HG02981 (cell line): Measurements from ENCODE around the gene GPR89B.
"Not testable (repeated sequence)": the region's sequence is repeated elsewhere in the genome, so short reads cannot be mapped to it uniquely, and the experiment has no call there.

Experiments
- ATAC-seq: cut with Tn5 transposase; IDR thresholded peaks from one replicate; pipeline ENCODE4 v1.9.1; 2021; ENCODE audit warnings: mild to moderate bottlenecking, moderate library complexity; ENCODE audit not compliant: unreplicated experiment

The GPR89B gene

DNA sequence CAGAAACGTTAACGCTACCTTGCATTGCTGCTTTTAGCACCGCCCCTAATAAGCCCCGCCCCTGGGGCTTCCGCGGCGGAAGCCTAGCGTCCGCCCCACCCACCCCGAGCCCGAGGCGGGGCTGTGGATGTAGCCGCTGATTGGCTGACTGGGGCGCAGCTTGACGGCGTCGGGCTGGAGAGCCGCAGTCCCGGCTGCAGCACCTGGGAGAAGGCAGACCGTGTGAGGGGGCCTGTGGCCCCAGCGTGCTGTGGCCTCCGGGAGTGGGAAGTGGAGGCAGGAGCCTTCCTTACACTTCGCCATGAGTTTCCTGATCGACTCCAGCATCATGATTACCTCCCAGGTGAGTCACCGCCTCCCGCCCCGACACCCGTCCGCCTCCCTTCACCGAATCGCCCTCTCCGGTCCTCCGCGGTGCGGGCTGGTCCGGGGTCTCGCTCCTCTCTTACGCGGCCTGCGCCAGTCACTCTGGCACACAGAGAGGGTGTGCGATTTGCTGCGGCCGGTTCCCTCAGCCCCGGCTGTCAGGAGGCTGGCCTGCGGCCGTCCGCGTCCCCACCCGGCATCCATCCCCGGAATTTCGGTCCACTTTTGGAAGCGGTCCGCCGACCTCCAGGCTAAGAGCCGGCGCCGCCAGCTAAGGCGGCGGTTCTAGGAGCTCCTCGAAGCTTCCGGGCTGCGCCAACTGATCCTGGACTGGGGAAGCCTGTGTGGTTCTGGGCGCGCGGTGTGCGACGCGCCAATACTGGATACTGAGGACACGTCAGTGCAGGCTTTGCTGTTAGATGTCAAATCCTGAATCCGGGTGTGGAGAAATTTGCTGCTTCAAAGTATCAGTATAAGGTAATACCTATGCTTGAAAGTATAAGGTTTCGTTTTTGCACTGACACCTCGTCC, at the start of gene GPR89B:
GPR89B (plus strand) TSS at position 185 of the 897 bp plus-strand sequence; CDS start at position 302, 117 bp downstream.
- peak; percentile 96 for ATAC-seq

DNA sequence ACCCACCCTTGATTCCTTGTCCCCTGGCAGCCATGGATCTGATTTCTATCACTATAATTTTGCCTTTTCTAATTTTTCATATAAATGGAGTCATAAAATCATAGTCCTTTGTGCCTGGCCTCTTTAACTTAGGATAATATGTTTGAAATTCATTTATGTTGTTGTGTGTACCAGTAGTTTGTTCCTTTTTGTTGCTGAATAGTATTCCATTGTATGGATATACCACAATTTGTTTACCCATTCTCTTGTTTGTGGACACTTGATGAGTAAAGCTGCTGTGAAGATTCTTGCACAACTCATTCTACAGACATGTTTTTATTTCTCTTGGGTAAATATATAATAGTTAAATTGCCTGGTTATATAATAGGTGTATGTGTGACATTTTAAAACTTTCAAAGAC, 48.3 kb upstream of the GPR89B start:
- ATAC-seq, result no peak

DNA sequence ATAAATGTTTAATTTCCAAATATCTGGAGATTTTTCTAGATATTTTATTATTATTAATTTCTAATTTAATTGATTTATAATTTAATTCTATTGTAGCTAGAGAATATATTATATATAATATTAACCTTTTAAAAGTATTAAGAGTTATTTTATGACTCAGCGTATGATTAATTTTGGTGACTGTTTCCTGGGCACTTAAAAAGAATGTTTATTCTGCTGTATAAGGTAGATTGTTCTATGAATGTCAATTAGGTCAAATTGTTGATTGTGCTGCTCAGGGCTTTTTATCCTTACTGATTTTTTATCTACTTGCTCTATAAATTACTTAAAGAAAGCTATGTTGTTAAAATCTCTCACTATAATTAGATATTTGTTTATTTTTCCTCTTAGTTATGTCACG, 45.7 kb upstream of the GPR89B start:
- no peak for ATAC-seq

DNA sequence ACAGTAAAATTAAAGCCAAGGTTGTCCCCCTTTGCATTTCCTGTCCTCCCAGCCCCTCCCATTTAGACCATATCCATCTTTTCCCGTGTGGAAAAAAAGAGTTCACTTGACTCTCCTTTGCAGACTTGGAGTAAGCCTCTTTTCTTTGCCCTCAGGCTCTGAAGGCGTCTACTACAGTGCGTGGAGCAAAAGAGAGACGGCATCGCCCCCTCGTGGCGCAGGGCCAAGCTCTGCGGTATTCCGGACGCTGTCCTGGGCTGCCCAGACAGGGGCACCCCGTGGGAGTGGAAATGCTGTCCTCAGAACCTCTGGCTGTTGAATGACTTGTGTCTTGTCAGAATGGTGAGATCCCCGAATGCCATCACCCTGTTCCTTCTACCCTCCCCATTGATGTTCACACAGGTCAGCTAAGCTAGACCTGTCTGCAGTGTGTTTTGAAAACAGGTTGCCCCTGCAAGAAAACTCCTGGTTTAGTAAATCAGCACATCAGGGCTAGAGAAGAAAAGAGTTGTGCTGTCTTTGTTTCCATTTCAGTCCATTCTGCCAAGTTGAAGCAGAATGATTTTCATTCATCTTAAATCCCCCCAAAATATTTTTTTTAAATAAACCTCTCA, 37.9 kb upstream of the GPR89B start:
- peak; percentile 64 for ATAC-seq

DNA sequence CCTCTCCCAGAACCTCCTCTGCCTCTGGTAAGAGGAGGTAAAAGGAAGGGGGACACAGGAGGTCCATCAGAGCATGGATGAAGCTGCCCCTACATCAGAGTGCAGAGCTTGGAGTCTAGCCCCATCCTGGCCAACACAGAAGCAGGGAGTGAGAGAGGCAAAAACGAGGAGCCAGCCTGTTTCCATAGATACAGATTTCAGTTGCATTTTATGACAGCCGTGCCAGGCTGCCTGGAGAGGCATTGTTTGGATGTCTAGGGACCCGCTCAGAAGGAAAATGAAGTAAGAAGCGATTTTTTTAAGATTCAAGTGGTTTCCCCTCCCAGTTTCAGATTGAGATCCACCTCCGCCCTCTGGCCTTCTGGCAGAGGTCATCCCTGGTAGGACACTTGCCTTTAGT, 37.1 kb upstream of the GPR89B start:
- ATAC-seq, result no peak

DNA sequence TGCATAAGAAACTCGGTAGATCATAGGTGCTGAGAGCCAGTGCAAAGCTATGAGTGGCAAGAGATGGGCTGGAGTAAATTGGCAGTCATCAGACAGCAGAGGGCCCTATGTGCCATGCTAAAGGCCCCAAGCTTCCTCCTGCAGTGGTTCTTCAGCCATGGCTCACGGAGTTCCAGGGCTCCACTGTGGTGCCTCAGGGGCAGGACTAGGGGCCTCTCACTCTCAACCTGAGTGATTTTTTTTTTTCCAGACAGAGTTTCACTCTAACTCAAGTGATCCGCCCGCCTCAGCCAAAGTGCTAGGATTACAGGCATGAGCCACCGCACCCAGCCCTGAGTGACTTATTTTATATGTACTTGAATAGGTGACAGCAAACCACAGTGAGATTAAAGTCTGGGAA, 36.0 kb upstream of the GPR89B start:
- ATAC-seq, result no peak

DNA sequence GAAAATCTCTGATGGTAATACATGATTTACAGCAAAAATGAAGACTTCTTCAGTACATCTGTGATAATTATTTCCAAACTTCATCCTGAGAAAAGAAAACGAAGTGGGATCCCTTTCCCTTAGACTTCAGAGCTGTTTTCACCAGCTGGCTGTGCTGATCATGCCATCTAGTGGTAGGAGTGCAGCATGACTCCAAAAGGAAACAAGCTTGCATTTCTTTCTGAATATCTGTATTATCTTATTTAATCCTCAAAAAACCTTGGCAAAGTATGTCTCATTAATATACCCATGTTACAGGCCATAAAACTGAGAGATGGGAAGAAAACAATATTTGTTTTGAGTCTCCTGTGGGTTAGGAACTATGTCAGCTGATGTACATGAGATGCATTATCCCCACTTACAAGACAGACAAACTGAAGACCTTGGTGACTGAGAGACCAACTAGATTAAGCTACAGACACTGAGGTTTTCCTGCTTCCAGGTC, 35.4 kb upstream of the GPR89B start:
- ATAC-seq, result no peak

DNA sequence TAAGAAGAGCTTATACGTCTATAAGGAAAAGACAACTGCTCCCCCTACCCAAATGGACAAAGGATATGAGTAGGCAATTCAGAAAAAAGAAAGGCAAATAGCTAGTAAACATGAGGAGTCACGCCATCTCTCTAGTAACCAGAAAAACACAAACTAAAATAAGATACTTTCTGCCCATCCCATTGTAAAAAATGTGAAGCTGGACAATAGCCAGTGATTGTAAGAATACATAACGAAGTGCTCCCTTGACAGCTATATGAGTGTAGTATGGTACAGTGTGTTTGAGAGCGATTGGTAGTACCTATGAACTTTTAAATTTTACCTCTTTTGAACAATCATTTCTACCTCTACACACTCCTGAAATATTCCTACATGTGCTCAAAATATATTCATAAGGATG, 33.1 kb upstream of the GPR89B start:
- ATAC-seq, result no peak

DNA sequence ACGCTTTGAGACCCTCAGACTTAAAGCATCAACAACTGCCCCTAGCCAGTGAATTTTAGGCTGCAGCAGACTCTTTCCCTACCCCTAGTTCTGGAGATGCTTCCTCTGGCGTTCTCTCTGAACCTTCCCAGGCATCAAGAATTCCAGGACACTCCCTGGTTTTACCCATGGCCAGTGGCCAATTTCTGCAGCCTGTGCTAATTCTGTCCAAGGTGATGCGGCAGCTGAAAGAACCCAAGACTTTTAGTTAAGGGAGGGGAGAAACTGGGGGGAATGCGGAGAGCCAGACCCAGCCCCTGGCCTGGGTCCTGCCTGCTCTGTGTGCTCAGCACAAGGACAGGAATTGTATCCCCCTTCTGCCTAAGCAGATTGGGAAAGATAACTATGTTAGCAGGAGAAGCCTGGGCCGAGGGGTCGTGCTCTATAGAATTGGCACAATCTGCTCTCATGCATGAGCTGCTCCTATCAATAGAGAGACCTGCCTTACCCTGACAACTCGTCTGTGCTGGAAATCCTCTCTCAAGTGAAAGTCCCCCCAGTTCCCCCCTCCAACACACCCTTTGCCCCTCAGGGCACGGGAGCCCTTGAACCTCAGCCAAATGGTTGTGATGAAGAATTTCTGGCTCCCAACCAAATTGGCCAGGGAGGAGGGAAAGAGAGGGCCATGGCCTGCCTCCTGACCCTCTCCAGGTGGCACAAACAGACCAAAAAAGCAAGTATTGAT, 31.0 kb upstream of the GPR89B start:
- no peak for ATAC-seq

DNA sequence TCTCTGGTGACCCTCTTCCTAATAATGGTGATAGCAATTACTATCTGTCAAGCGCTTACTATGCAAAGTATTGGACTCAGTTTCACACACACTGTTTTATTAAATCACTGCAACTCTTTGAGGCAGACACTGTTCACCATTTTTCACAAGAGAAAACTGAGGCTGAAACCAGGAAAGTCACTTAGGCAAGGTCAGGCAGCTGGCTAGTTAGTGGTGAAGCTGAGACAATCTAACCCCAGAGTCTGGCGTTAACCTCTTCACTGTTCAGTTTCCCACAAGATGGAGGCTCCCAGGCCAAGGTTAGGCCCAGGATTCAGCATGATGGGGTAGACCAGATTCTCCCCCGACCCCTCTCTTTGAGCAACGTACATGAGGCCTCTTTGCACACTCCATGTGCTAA, 30.4 kb upstream of the GPR89B start:
- ATAC-seq, result no peak

DNA sequence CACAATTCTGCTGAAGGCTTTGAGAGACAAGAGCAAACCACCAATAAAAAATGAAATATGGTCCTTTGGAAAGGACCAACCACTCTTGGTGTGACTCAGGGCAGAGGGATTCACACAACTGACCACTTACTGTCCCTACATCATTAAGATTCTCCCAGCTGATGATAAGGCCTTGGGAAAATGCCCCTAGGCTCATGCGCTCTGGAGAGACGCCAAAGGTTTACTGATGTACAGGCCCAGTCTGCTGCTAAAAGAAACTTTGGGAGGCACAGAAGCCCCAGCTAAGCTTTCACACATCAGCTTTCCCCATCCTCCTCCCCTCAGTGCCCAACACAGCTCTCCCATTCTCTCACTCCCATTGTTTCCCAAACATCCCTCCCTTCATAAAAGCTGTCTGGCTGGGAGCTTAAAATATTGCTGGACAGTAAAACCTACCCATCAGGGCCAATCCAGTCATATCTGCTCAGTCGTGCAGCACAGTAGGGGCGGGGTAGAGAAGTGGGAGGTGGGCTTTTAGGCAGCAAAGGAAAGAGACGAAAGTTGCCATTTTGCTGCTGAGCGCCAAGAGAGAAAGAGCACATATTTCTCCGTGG, 25.9 kb upstream of the GPR89B start, which contains the start of gene GJA8:
GJA8 (plus strand) TSS at position 543 of the 593 bp plus-strand sequence. CDS start 5,161 bp downstream, outside the sequence.
- ATAC-seq, result no peak

DNA sequence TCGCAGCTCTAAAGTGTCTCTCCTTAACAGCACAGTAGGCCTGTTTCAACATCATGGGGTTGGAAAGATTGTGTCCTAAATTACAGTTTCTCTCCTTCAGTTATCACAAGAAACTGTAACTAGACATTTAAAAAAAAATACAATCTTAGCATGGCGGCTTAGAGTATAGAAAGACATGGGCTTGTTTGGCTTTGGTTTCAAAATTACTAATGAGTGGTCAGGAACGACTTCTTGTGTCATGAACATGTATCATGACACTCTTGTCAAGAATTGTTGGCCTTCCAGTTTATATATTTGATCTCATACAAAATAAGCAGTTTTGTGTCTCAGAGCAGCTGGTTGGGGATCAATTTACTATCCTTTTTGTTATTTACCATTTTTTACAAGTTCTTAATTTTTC, 23.5 kb upstream of the GPR89B start:
- ATAC-seq, result no peak

DNA sequence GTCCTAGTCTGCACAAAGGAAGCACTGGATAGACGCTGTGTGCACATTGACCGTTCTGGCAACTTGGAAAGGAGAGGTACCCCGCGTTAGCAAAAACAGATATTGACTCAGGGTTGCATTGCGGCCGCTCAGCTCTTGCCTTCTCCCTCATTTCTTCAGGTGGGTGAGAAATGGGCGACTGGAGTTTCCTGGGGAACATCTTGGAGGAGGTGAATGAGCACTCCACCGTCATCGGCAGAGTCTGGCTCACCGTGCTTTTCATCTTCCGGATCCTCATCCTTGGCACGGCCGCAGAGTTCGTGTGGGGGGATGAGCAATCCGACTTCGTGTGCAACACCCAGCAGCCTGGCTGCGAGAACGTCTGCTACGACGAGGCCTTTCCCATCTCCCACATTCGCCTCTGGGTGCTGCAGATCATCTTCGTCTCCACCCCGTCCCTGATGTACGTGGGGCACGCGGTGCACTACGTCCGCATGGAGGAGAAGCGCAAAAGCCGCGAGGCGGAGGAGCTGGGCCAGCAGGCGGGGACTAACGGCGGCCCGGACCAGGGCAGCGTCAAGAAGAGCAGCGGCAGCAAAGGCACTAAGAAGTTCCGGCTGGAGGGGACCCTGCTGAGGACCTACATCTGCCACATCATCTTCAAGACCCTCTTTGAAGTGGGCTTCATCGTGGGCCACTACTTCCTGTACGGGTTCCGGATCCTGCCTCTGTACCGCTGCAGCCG, 20.3 kb upstream of the GPR89B start:
- no peak for ATAC-seq

DNA sequence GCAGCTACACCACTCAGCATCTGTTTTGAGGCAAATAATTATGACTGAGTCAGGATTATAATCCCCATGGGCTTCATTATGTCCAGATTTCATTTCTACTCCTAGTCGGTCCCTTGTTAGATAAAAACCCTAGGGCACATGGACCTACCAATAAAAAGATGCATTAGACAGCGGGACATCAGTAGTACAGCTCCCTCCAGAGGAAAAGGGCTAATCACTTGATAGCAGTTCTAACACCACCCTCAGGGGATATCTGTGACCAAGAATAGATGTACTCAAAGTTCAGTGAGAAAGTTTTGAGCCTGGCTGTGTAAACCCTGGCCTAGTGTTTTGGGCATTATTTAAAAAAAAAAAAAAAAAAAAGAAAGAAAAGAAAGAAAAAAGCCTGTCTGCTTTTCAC, 15.7 kb upstream of the GPR89B start:
- ATAC-seq, result no peak

DNA sequence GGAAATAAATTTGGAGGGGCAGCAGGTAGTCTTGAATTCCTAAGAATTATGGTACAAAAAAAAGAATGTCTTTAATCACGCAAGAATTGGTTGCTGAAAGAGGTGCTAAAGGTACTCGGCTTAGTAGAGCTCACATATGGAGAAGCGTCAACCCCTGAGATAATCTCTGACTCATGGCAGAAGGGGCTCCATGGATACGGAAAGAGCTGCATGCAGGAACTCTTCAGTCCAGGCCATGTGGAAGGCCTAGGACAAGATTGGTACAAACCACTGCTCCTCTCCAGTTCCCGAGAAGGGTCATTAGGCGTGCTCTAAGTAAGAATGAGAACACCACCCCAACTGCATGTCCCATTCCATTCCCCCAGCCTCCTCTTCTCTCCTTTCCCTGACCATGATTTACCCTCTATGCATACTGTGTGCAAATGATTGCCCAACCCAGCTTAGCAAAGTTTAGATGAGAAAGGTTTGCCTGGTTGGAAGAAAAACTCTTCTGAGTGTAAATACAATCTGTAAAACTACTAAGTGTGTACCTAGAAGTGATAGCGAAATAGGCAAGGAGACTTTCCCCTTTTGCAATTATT, 14.8 kb upstream of the GPR89B start:
- ATAC-seq, result no peak

DNA sequence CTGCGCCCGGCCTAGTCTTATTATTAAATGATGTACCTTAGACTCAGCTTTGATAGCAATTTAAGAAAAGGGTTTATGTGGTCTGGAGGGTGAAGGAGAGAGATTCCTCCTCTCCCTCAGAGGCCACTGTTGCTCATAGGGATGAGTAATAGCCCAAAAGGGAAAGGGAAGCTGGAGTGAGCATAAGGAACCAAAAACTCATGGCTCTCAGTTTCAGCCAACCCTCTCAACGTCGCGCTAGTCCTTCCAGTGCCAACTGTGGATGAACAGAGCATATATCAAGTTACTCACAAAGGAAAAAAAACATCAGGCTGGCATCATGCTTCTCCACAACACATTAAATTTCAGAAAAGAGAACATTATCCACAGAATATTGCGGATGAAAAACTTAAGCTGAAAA, 8.3 kb upstream of the GPR89B start:
- ATAC-seq, result no peak

DNA sequence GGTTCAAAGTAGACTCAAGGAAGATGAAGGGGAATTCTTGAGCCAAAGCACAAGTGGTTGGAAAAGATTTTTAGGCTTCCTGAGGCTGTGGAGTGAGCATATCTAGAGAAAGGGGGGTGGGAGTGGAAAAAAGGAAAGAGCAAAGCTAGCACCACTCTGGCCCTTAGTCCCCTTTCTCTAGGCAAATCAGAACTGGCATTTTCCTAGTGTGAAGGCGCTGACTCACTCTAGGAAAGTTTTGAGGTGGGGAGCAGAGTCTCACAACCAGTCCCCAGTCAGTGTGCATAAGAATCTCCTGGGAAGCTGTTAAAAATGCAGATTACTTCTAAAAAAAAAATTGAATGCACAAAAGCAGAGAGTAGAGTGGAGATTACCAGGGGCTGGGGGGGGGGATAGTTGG, 3.4 kb upstream of the GPR89B start:
- no peak for ATAC-seq

DNA sequence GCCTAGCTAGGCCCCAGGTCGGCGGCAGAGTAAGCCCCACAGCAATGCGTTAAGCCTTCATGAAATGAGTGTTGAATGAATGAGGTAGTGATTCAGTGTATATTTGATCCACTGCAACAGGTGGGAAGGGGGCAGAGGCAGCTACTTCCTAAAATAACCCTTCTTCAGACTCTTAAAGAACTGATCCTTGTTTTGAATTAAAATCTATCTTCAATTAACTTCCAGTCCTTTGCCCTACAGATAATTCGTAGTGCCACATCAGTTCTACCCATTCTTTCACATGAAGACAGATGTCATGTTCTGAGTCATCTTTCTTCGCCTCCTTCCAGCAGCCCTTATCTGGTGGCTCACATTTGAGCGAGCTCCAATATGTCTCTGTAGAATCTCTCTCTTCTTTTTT, 1.0 kb upstream of the GPR89B start:
- ATAC-seq, result not testable (repeated sequence)

DNA sequence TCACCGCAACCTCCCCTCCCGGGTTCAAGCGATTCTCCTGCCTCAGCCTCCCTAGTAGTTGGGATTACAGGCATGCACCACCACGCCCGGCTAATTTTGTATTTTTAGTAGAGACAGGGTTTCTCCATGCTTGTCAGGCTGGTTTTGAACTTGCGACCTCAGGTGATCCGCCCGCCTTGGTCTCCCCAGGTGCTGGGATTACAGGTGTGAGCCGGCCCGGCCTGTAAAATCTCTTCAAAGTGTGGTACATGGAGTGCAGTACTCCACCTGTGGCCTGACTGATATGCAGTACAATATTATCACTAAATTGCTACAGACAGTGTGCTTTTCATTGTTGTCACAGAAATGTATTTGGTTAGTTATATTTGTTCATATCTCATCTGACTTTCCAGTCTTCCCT, 531 bp upstream of the GPR89B start:
- ATAC-seq, result not testable (repeated sequence)

DNA sequence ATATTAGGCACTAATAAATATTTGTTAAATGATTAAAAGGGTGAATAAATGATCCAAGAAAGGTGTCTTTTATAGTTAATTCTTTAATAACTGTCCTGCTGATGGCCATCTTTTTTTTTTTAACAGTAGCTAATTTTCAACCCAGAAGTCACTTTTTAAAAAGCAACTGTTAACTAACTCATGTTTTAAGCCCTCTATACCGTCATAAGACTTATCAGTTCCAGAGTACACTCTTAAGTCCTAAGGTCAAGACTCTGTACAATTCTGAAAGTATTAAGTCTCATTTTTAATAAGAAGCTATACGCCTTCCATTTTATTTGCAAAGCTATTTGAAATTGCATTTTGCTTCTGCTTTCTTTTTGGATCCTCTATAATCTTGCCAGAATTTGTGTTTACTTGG, 2.9 kb downstream of the GPR89B start:
- not testable (repeated sequence) for ATAC-seq
